Activated CD8-positive, alpha-beta memory T cell treated with anti-CD3 and anti-CD28 coated beads, Interleukin-2, amount 50 U/mL, for 24 hours (primary cell): Measurements from ENCODE around the gene BNIP5.

Experiments used
- DNase-seq: peaks from one replicate; pipeline ENCODE4 v3.0.0-alpha.2; 2020; ENCODE audit errors: extremely low read depth

The BNIP5 gene

GRCh38 chr6:36267731-36268477, 68.8 kb downstream of the BNIP5 start:
- DNase-seq, result no peak

GRCh38 chr6:36266913-36267644, 69.6 kb downstream of the BNIP5 start:
- no peak for DNase-seq
